Keratinocyte (primary cell): ENCODE measurements around the gene LTBP2. TPM values are rescaled to one million over a fixed set of nuclear protein-coding genes. Genes with fewer than 3 reads are reported as not detected.

Experiments used
- DNase-seq: peaks from one replicate; pipeline ENCODE4 v3.0.0-alpha.2; 2011; ENCODE audit warnings: low read depth, missing footprints, low spot score
- FAIRE-seq: peaks from 2 replicates; lab custom pipeline; 2011; peaks lifted over from hg19 to GRCh38; lab: Jason Lieb, UNC
- H2AFZ ChIP-seq: 2 replicates; pipeline ENCODE4 v1.6.0; 2012; ENCODE audit warnings: low read length, control low read depth, inconsistent platforms; ENCODE audit not compliant: control insufficient read depth
- H3K27ac ChIP-seq: 2 replicates; pipeline ENCODE4 v1.5.1; 2011; ENCODE audit warnings: low read length; ENCODE audit not compliant: control insufficient read depth, insufficient read depth
- H3K27me3 ChIP-seq: 3 replicates; pipeline ENCODE4 v1.6.0; 2011; ENCODE audit warnings: low read length; ENCODE audit not compliant: control insufficient read depth, insufficient read depth; ENCODE audit errors: extremely low read depth
- H3K36me3 ChIP-seq, 2 experiments: 2 replicates in 1 of 2; 3 replicates in 1 of 2; pipeline ENCODE4 v1.5.1; 2011; ENCODE audit warnings: low read length in 2 of 2, mild to moderate bottlenecking in 1 of 2; ENCODE audit not compliant: control insufficient read depth in 2 of 2, insufficient read depth in 2 of 2; ENCODE audit errors: extremely low read depth in 1 of 2
- H3K4me1 ChIP-seq: 3 replicates; pipeline ENCODE4 v1.5.1; 2011; ENCODE audit warnings: low read length; ENCODE audit not compliant: control insufficient read depth, insufficient read depth; ENCODE audit errors: extremely low read depth
- H3K4me2 ChIP-seq: 3 replicates; pipeline ENCODE4 v1.6.0; 2011; ENCODE audit warnings: low read depth, low read length; ENCODE audit not compliant: control insufficient read depth, insufficient read depth; ENCODE audit errors: extremely low read depth
- H3K4me3 ChIP-seq, 3 experiments: fragments of 200-600 bp in 1 of 3; sonication (generic) in 1 of 3; 2 replicates in 2 of 3; 3 replicates in 1 of 3; pipeline ENCODE4 v1.5.1; 2011 to 2016; ENCODE audit warnings: low read length in 3 of 3, mild to moderate bottlenecking in 3 of 3, control low read depth in 2 of 3, inconsistent platforms in 1 of 3, low read depth in 1 of 3, mixed read lengths in 1 of 3, mixed run types in 1 of 3, moderate library complexity in 1 of 3; ENCODE audit not compliant: control insufficient read depth in 2 of 3, insufficient read depth in 2 of 3; ENCODE audit errors: extremely low read depth in 1 of 3
- H3K79me2 ChIP-seq: 2 replicates; pipeline ENCODE4 v1.6.0; 2012; ENCODE audit warnings: low read length; ENCODE audit not compliant: control insufficient read depth, insufficient read depth
- H3K9ac ChIP-seq: 3 replicates; pipeline ENCODE4 v1.6.0; 2011; ENCODE audit warnings: low read length; ENCODE audit not compliant: control insufficient read depth, insufficient read depth; ENCODE audit errors: extremely low read depth
- H3K9me1 ChIP-seq: 3 replicates; pipeline ENCODE4 v1.6.0; 2011; ENCODE audit warnings: low read length; ENCODE audit not compliant: control insufficient read depth, insufficient read depth; ENCODE audit errors: extremely low read depth
- H3K9me3 ChIP-seq: 2 replicates; pipeline ENCODE4 v1.5.1; 2012; ENCODE audit warnings: low read depth, low read length; ENCODE audit not compliant: control insufficient read depth
- H4K20me1 ChIP-seq: 3 replicates; pipeline ENCODE4 v1.6.0; 2011; ENCODE audit warnings: low read length; ENCODE audit not compliant: control insufficient read depth, insufficient read depth; ENCODE audit errors: extremely low read depth
- CTCF ChIP-seq, 3 experiments: IDR thresholded peaks in 1 of 3; conservative IDR thresholded peaks in 1 of 3; optimal IDR thresholded peaks in 1 of 3; 2 replicates in 2 of 3; 3 replicates in 1 of 3; pipeline versions ENCODE3 to v1.5.1; 2011; ENCODE audit warnings: low read length in 3 of 3, mild to moderate bottlenecking in 3 of 3, moderate library complexity in 2 of 3, control low read depth in 1 of 3, inconsistent platforms in 1 of 3; ENCODE audit not compliant: insufficient read depth in 2 of 3; ENCODE audit errors: extremely low read depth in 1 of 3
- EZH2 ChIP-seq: IDR thresholded peaks from one replicate; pipeline ENCODE4 v1.6.1; 2012; ENCODE audit warnings: inconsistent platforms, mild to moderate bottlenecking, low read length, moderate library complexity
- dilution Hi-C: fragments of 300-500 bp; cut with MboI; formaldehyde crosslinking; loops from one replicate; pipeline ENCODE4 v1.7.0; 2020; ENCODE audit warnings: low sequenced_read_pairs; ENCODE audit not compliant: extremely low pct_ligation_motif_present
- polyA plus RNA-seq, 5 experiments: library from polyadenylated mRNA; depleted of rRNA in 3 of 5; stranded (reverse) in 3 of 5; stranded (forward) in 1 of 5; unstranded in 1 of 5; fragments of >200 nt; gene quantifications; 1 replicate in 1 of 5; 2 replicates in 3 of 5; 3 replicates in 1 of 5; pipeline versions ENCODE4 v1.2.1 to v1.2.3, GENCODE V29; 2011 to 2012; ENCODE audit warnings: missing spikeins in 2 of 5, low read depth in 1 of 5, low replicate concordance in 1 of 5

LTBP2 gene
- polyA plus RNA-seq, 1 donor (not counting 4 experiments of a cell fraction or from before 2014, with no cell fraction given): 23.9 TPM

DNA sequence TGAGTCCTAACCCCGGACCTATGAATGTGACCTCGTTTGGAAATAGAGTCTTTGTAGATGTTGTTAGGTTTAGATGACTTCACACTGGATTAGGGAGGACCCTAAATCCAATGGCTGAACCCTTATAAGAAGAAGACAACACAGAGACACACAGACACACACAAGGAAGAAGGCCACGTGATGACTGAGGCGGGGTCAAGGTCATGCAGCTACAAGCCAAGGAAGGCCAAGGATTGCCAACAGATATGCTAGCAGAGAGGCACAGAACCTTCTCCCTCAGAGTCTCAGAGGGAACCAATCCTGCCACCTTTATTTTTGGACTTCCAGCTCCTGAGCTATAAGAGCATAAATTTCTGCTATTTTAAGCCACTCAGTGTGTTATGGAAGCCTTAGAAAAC is 31.8 kb downstream of the LTBP2 start:
- dilution Hi-C loops: no loop called here
- Histone ChIP-seq H3K36me3 (peaks cover 0 to 16% of the 10 kb centered on the region in 2 experiments), H3K9me1 (no peaks in the 10 kb centered on the region), H3K9me3 (no peaks in the 10 kb centered on the region), H3K27ac (peak overlapping the region; percentile 97), H4K20me1 (no peaks in the 10 kb centered on the region), H2AFZ (peak overlapping the region; percentile 27), H3K4me3 (no peak overlapping the region), H3K4me1 (peaks cover 71% of the 10 kb centered on the region), H3K79me2 (peaks cover 27% of the 10 kb centered on the region), H3K27me3 (no peaks in the 10 kb centered on the region), H3K9ac (peak overlapping the region; percentile 72), H3K4me2 (peak overlapping the region; percentile 66)
- DNase-seq (no peak), FAIRE-seq (no peak)
- no peak for TF ChIP-seq EZH2
- no peak for TF ChIP-seq CTCF (optimal IDR thresholded peaks at IDR 0.05 in 1 of 3, IDR thresholded peaks at IDR 0.05 in 1 of 3, conservative IDR thresholded peaks at IDR 0.05 in 1 of 3; ENCODE audit: extremely low read depth in 1 of 3, insufficient read depth in 2 of 3, low read length in 3 of 3)

DNA sequence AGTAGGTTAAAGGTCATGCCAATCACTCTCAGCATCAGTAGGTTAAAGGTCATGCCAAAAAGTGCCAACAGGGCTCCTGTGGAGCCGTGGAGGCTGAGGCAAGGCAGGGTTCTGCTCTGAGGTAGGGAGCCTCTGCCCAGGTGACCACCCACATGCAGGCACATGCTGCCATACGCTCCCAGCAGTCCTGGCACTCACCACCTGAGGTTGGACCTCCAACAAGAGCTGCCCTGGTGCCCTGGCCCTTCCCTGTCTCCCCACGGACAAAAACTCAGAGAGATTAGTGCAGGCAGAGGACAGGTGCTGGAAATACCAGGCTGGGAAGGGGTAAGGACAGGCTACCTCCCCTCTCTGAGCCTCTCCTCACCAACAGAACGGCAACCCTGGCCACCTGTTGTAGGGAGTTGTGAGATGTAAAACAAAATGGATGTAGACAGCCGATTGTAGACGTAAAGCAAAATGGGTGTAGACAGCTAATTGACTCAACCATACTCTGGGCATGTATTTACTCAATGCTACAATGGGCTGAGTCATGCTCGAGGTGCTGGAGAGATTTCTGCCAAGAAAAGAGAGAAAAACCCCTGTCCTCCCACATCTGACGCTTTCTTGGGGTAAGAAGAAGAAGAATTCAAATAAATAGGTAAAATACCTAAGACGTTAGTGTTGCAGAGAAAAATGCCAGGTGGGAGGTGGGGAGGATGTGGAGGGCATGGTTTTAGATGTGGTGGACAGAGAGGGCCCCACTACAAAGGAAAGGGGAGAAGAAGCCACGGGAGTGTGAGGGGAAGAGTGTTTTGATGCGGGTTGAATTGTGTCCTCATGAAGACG is 32.4 kb downstream of the LTBP2 start:
- peak; percentile 97 for FAIRE-seq
- peak; percentile 95 for DNase-seq
- Histone ChIP-seq H3K9me3 (no peaks in the 10 kb centered on the region), H3K27ac (peak overlapping the region; percentile 97), H3K36me3 (peaks cover 0 to 13% of the 10 kb centered on the region in 2 experiments), H2AFZ (peak overlapping the region; percentile 87), H3K79me2 (peaks cover 29% of the 10 kb centered on the region), H3K4me3 (peak overlapping the region in 1 of 3 experiments; percentile 9), H4K20me1 (no peaks in the 10 kb centered on the region), H3K9ac (peak overlapping the region; percentile 72), H3K4me1 (peaks cover 71% of the 10 kb centered on the region), H3K27me3 (no peaks in the 10 kb centered on the region), H3K9me1 (peaks cover under 1% of the 10 kb centered on the region), H3K4me2 (peak overlapping the region; percentile 74)
- dilution Hi-C loops: no loop called here
- TF ChIP-seq EZH2 (no peak), CTCF (optimal IDR thresholded peaks at IDR 0.05 in 1 of 3, IDR thresholded peaks at IDR 0.05 in 1 of 3, conservative IDR thresholded peaks at IDR 0.05 in 1 of 3; ENCODE audit: extremely low read depth in 1 of 3, insufficient read depth in 2 of 3, low read length in 3 of 3) (no peak)
